Fibroblast of the aortic adventitia (primary cell): ENCODE results near the gene BCL11A. TPM values are rescaled to one million over a fixed set of nuclear protein-coding genes. Genes with fewer than 3 reads are reported as not detected.

ENCODE experiments used
- DNase-seq: peaks from one replicate; pipeline ENCODE4 v3.0.0-alpha.2; 2010; ENCODE audit warnings: low read depth
- H3K4me3 ChIP-seq: 2 replicates; pipeline ENCODE4 v1.5.1; 2011; ENCODE audit warnings: low read depth, mild to moderate bottlenecking, control low read depth, low read length, moderate library complexity
- CTCF ChIP-seq: IDR thresholded peaks from 2 replicates; pipeline ENCODE4 v1.5.1; 2011; ENCODE audit warnings: mild to moderate bottlenecking, low read length, control low read depth, inconsistent platforms; ENCODE audit not compliant: insufficient read depth
- total RNA-seq: library from RNA; depleted of rRNA; stranded (reverse); fragments of >200 nt; gene quantifications from 2 replicates; pipeline ENCODE4 v1.2.3, GENCODE V29; 2012; ENCODE audit warnings: low replicate concordance

The BCL11A gene
- total RNA-seq, 1 donor: 0.09 TPM

GRCh38 chr2:60529136-60529784 is 24.2 kb downstream of the BCL11A start:
- TF ChIP-seq CTCF: no peak
- DNase-seq: no peak
- no peak overlapping the region for H3K4me3 ChIP-seq

GRCh38 chr2:60528281-60529020 is 25.0 kb downstream of the BCL11A start:
- TF ChIP-seq CTCF: no peak
- DNase-seq: no peak
- no peak overlapping the region for H3K4me3 ChIP-seq

- no peak for TF ChIP-seq CTCF
- H3K4me3 ChIP-seq: no peak overlapping the region
Measured at GRCh38 chr2:60527762-60528161, 25.7 kb downstream of the BCL11A start.

GRCh38 chr2:60526623-60527022 is 26.8 kb downstream of the BCL11A start:
- no peak overlapping the region for H3K4me3 ChIP-seq
- TF ChIP-seq CTCF: no peak
- DNase-seq: no peak

More at GRCh38 chr2:60527762-60528161, 25.7 kb downstream of the BCL11A start:
- DNase-seq: no peak

- no peak for DNase-seq
- no peak for TF ChIP-seq CTCF
- no peak overlapping the region for H3K4me3 ChIP-seq
Measured at GRCh38 chr2:60525899-60526298, 27.6 kb downstream of the BCL11A start.

- H3K4me3 ChIP-seq: no peak overlapping the region
- TF ChIP-seq CTCF: no peak
- no peak for DNase-seq
Measured at GRCh38 chr2:60524874-60525273, 28.6 kb downstream of the BCL11A start.
